ENCODE measurements around the gene CXCL3.

- TF ChIP-seq CTCF (IDR thresholded peaks at IDR 0.05; ENCODE audit: borderline replicate concordance, extremely low read depth, low read length, poor library complexity, severe bottlenecking), result no peak
- TF ChIP-seq EZH2 (IDR thresholded peaks at IDR 0.05; ENCODE audit: borderline replicate concordance, low read depth, low read length, severe bottlenecking), result no peak
Observed at GRCh38 chr4:74073358-74073757, 34.9 kb upstream of the CXCL3 start.
